ENCODE data around the gene DCUN1D4.
A peak's percentile ranks its signal among the peaks of the same experiment; 100 is the strongest.

Gene DCUN1D4

DNA sequence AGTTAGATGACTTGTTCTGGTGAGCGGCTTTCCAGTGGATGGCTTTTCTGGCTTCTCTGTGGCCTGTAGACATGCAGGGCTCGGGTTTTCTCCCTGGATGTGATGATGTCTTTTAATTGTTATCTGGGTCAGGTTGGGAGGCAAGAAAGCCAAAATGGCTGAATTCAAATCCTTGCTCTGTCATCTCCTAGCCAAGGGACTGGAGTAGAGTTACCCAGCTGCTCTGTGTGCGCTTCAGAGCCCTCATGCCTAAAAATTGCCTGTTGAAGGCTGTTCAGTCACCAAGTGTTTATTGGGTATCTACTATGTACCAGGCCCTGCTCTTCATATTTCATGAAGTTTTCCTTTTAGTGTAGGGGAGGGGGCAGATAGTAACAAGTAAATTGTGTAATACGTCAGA lies 7.3 kb downstream of the DCUN1D4 start:
- peaks cover 3% of the 10 kb centered on the region; the same call in 1 of the 2 replicates for H3K36me3 ChIP-seq
- peaks cover 28% of the 10 kb centered on the region for H3K4me1 ChIP-seq
- no peaks in the 10 kb centered on the region for H3K9me3 ChIP-seq
- no peak overlapping the region for H3K4me3 ChIP-seq (ENCODE audit: low read depth, low read length)
- no peaks in the 10 kb centered on the region for H3K27me3 ChIP-seq
- no peak for DNase-seq
- TF ChIP-seq, protein P1, sequence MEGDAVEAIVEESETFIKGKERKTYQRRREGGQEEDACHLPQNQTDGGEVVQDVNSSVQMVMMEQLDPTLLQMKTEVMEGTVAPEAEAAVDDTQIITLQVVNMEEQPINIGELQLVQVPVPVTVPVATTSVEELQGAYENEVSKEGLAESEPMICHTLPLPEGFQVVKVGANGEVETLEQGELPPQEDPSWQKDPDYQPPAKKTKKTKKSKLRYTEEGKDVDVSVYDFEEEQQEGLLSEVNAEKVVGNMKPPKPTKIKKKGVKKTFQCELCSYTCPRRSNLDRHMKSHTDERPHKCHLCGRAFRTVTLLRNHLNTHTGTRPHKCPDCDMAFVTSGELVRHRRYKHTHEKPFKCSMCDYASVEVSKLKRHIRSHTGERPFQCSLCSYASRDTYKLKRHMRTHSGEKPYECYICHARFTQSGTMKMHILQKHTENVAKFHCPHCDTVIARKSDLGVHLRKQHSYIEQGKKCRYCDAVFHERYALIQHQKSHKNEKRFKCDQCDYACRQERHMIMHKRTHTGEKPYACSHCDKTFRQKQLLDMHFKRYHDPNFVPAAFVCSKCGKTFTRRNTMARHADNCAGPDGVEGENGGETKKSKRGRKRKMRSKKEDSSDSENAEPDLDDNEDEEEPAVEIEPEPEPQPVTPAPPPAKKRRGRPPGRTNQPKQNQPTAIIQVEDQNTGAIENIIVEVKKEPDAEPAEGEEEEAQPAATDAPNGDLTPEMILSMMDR (IDR thresholded peaks at IDR 0.05; ENCODE audit: low read depth, low read length), result no peak

DNA sequence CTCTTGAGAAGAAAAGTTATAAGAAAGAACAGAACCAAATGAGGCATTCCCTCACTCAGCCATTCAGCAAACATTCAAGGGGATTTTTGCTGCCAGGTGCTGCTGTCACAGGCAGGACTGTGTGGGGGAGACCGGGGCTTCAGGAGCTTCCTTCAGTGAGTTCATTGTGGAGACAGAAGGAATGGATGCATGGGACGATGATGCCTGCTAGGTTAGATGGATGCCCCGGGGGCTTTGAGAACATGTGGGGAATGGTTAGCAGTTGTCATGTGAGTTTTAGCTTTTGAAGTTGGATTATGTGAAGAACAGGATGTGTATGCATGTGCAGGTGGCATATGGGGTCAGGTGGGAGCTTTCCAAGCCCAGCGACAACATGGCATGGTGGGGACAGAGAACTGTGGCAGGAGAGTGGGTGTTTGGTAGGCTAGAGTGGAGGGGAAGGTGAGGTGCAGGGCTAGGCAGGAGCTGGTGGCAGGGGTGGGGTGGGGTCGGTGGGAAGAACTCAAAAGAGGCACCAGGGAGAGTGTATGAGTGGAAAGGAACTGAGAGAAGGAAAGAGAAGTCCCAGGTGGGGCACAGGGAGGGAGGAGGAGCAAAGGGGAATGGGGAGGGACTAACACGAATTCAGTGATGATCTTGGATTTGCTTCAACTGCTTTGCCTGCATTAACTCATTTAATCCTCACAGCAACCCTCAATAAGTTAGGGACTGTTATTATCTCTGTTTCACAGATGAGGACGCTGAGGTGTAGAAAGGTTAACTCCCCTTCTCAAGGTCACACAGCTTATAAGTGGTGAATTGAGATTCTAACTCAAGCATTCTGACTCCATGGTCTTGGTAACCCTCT lies 8.4 kb downstream of the DCUN1D4 start:
- H3K4me3 ChIP-seq (ENCODE audit: low read depth, low read length), result no peak overlapping the region
- no peaks in the 10 kb centered on the region for H3K9me3 ChIP-seq
- TF ChIP-seq, protein P1 (IDR thresholded peaks at IDR 0.05; ENCODE audit: low read depth, low read length), result no peak
- peaks cover 3% of the 10 kb centered on the region; the same call in 1 of the 2 replicates for H3K36me3 ChIP-seq
- H3K4me1 ChIP-seq, result peaks cover 28% of the 10 kb centered on the region
- no peaks in the 10 kb centered on the region for H3K27me3 ChIP-seq
- peak; percentile 60 for DNase-seq

DNA sequence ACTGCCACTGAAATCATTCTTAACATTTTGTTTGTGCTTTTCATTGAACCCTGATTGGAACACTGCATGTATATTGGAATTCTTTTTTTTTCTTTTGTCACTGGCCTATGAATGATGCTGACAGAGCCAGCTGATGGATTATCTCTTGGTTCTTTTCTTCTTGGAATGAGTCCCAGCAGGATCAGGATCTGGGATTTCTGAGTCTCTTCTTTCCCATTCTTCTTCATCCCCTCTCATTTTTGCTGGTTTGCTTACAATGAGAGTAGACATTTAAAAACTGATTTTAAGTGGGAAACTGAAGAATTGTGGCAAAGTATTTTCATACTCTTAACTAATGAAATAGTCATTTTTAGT lies 9.0 kb downstream of the DCUN1D4 start:
- Histone ChIP-seq H3K9me3 (no peaks in the 10 kb centered on the region), H3K4me3 (ENCODE audit: low read depth, low read length) (no peak overlapping the region), H3K4me1 (peaks cover 28% of the 10 kb centered on the region), H3K36me3 (peaks cover 4% of the 10 kb centered on the region; the same call in 1 of the 2 replicates), H3K27me3 (no peaks in the 10 kb centered on the region)
- DNase-seq, result no peak
- TF ChIP-seq, protein P1 (IDR thresholded peaks at IDR 0.05; ENCODE audit: low read depth, low read length), result no peak

DNA sequence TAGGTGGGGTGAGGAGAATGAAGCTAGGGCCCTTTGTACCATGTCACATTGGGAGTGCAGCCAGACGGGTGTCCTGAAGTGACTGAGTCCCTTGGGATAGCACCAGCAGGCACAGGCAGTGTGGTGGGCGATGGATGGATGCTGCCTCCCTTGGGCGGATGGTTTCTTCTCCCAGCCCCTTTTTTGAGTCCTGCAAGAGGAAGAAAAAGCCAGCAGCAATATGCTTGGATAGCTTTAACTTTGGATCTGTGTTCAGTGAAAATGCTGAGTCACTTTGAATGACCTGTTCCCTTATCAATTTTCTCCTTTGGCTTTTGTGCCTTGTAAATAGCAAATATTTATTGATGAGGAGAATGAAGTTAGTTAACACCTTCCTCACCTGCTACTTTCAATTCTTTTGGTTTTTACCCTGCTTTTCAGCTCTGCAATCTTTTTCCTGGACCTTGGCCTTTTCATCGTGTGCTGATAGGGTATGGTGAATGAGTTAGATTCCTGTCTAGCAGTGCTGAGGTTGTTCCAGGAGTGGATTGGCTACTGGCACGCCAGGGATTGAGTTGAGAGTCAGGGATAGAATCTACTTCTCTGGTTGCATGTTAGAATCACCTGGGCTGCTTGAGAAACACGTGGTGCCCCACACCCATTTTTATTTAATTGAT lies 10.2 kb downstream of the DCUN1D4 start:
- Histone ChIP-seq H3K4me3 (ENCODE audit: low read depth, low read length) (no peak overlapping the region), H3K27me3 (no peaks in the 10 kb centered on the region), H3K9me3 (no peaks in the 10 kb centered on the region), H3K36me3 (peaks cover 12% of the 10 kb centered on the region), H3K4me1 (peaks cover 28% of the 10 kb centered on the region)
- TF ChIP-seq, protein P1 (IDR thresholded peaks at IDR 0.05; ENCODE audit: low read depth, low read length), result peak; percentile 28; the same call in 1 of the 2 replicates
- peak; percentile 68 for DNase-seq

DNA sequence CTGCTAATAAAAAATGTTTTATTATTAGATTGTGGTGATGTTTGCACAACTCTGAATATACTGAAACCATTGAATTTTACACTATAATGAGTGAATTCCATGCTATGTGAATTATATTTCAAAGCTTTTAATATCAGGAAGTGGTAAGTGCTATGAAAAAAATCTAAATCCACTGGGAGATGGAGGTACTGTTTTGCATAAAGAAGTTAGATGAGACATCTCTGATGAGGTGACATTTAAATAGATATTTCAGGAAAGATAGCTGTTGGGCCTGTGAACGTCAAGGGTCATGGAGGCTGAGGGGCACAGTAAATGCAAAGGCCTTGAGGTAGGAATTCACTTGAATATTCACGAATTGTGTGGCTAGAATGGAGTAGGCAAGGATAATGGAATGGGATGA lies 12.3 kb downstream of the DCUN1D4 start:
- Histone ChIP-seq H3K27me3 (no peaks in the 10 kb centered on the region), H3K4me1 (peaks cover 32% of the 10 kb centered on the region), H3K9me3 (no peaks in the 10 kb centered on the region), H3K4me3 (ENCODE audit: low read depth, low read length) (no peak overlapping the region), H3K36me3 (peaks cover 14% of the 10 kb centered on the region)
- no peak for DNase-seq
- TF ChIP-seq, protein P1 (IDR thresholded peaks at IDR 0.05; ENCODE audit: low read depth, low read length), result no peak

DNA sequence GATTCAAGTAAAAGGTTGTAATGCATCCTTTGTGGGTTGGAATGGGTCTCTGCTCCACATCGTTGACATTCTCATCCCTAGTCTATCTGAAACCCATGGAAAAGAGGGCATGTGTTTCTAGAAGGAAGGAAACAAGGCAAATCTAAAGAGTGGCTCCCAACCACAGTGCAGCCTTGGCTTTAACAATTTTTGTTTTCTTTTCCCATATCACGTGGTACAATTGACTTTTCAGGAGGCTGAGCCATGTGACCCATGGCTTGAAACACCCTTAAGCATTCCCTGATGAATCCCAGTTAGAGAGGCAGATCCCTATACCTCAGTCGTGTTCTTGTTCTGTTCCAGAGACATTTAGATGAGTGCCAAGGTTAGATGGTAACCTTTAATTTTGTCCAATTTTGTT lies 12.8 kb downstream of the DCUN1D4 start:
- no peaks in the 10 kb centered on the region for H3K27me3 ChIP-seq
- H3K36me3 ChIP-seq, result peaks cover 19% of the 10 kb centered on the region
- TF ChIP-seq, protein P1 (IDR thresholded peaks at IDR 0.05; ENCODE audit: low read depth, low read length), result no peak
- DNase-seq, result no peak
- no peaks in the 10 kb centered on the region for H3K9me3 ChIP-seq
- H3K4me1 ChIP-seq, result peaks cover 30% of the 10 kb centered on the region
- no peak overlapping the region for H3K4me3 ChIP-seq (ENCODE audit: low read depth, low read length)

All from BE2C (cell line).